Mesendoderm (in vitro differentiated cells): ENCODE results near the gene FDX2.

Experiments used
- DNase-seq: peaks from one replicate; pipeline ENCODE4 v3.0.0; 2013
- H2AK5ac ChIP-seq: 2 replicates; pipeline ENCODE4 v1.6.1; 2013; ENCODE audit warnings: low read length, inconsistent platforms
- H2BK120ac ChIP-seq: 2 replicates; pipeline ENCODE4 v1.6.1; 2013; ENCODE audit warnings: low read depth, mild to moderate bottlenecking, low read length, moderate library complexity, mixed read lengths
- H2BK15ac ChIP-seq: replicated peaks from 2 replicates; pipeline ENCODE4 v1.6.1; 2013; ENCODE audit warnings: low read depth, mild to moderate bottlenecking, moderate library complexity
- H2BK5ac ChIP-seq: 2 replicates; pipeline ENCODE4 v1.6.1; 2013; ENCODE audit warnings: low read length, inconsistent platforms
- H3K18ac ChIP-seq: 2 replicates; pipeline ENCODE4 v1.6.1; 2013; ENCODE audit warnings: mild to moderate bottlenecking, low read length, mixed read lengths
- H3K23ac ChIP-seq: one replicate; pipeline ENCODE4 v1.6.1; 2013; ENCODE audit warnings: low read length
- H3K27ac ChIP-seq: 2 replicates; pipeline ENCODE4 v1.5.1; 2013; ENCODE audit warnings: low read depth, mild to moderate bottlenecking, inconsistent platforms, low read length, moderate library complexity
- H3K27me3 ChIP-seq: 2 replicates; pipeline ENCODE4 v1.6.1; 2013; ENCODE audit warnings: low read length, control low read depth, mild to moderate bottlenecking, inconsistent platforms; ENCODE audit not compliant: insufficient read depth, poor library complexity
- H3K36me3 ChIP-seq: 2 replicates; pipeline ENCODE4 v1.6.1; 2013; ENCODE audit warnings: low read length, inconsistent platforms; ENCODE audit not compliant: control insufficient read depth, insufficient read depth
- H3K4ac ChIP-seq: one replicate; pipeline ENCODE4 v1.6.1; 2013; ENCODE audit warnings: low read depth, mild to moderate bottlenecking, low read length, moderate library complexity
- H3K4me1 ChIP-seq: 2 replicates; pipeline ENCODE4 v1.6.1; 2013; ENCODE audit warnings: low read depth, low read length, inconsistent platforms; ENCODE audit not compliant: control insufficient read depth
- H3K4me2 ChIP-seq: 2 replicates; pipeline ENCODE4 v1.6.1; 2013; ENCODE audit warnings: low read length
- H3K4me3 ChIP-seq: 2 replicates; pipeline ENCODE4 v1.5.1; 2013; ENCODE audit warnings: mild to moderate bottlenecking, low read length
- H3K56ac ChIP-seq: one replicate; pipeline ENCODE4 v1.6.1; 2013; ENCODE audit warnings: low read length
- H3K79me1 ChIP-seq: 2 replicates; pipeline ENCODE4 v1.6.1; 2013; ENCODE audit warnings: low read length, inconsistent platforms
- H3K79me2 ChIP-seq: 2 replicates; pipeline ENCODE4 v1.6.1; 2013; ENCODE audit warnings: mild to moderate bottlenecking, low read length; ENCODE audit not compliant: control insufficient read depth, insufficient read depth
- H3K9ac ChIP-seq: 2 replicates; pipeline ENCODE4 v1.6.1; 2013; ENCODE audit warnings: low read length, inconsistent platforms
- H4K5ac ChIP-seq: one replicate; pipeline ENCODE4 v1.6.1; 2013; ENCODE audit warnings: low read length
- H4K8ac ChIP-seq: one replicate; pipeline ENCODE4 v1.6.1; 2013; ENCODE audit warnings: low read depth, mild to moderate bottlenecking, control low read depth, low read length, moderate library complexity
- WGBS: extraction: QIAGEN DNeasy Blood & Tissue Kit; methylation state at CpG from one replicate; pipeline ENCODE4 v1.1.7; 2013; ENCODE audit warnings: low lambda C conversion rate, missing lambda C conversion rate; ENCODE audit not compliant: insufficient coverage; ENCODE audit errors: extremely low coverage; 5-methylcytosine and 5-hydroxymethylcytosine counted together

The FDX2 gene

DNA sequence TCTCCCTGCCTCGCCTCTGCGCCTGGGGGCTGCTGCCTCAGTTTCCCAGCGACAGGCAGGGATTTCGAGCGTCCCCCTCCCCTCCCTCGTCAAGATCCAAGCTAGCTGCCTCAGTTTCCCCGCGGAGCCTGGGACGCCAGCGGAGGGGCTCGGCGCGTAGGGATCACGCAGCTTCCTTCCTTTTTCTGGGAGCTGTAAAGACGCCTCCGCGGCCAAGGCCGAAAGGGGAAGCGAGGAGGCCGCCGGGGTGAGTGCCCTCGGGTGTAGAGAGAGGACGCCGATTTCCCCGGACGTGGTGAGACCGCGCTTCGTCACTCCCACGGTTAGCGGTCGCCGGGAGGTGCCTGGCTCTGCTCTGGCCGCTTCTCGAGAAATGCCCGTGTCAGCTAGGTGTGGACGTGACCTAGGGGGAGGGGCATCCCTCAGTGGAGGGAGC lies 45.6 kb downstream of the FDX2 start:
- H3K56ac ChIP-seq = peak overlapping the region; percentile 65
- H3K18ac ChIP-seq = no peak overlapping the region
- no peaks in the 10 kb centered on the region for H3K79me1 ChIP-seq
- H3K4me2 ChIP-seq = peak overlapping the region; percentile 37
- no CpG with 5 or more reads among the region's 37 CpGs for WGBS
- peak overlapping the region; percentile 28 for H3K9ac ChIP-seq
- H3K4ac ChIP-seq = no peak overlapping the region
- H3K27me3 ChIP-seq = peaks cover 6% of the 10 kb centered on the region
- H3K4me3 ChIP-seq = no peak overlapping the region
- H2BK120ac ChIP-seq = no peak overlapping the region
- no peak overlapping the region for H4K8ac ChIP-seq
- no peak for DNase-seq
- no peak overlapping the region for H3K23ac ChIP-seq
- no peaks in the 10 kb centered on the region for H3K79me2 ChIP-seq
- H3K27ac ChIP-seq = no peak overlapping the region
- no peaks in the 10 kb centered on the region for H3K36me3 ChIP-seq
- H4K5ac ChIP-seq = no peak overlapping the region
- H3K4me1 ChIP-seq = no peaks in the 10 kb centered on the region
- no peak overlapping the region for H2BK5ac ChIP-seq
- H2BK15ac ChIP-seq = no peak overlapping the region
- H2AK5ac ChIP-seq = no peak overlapping the region

GRCh38 chr19:10269333-10270179 lies 46.3 kb downstream of the FDX2 start:
- Histone ChIP-seq H3K79me1 (no peaks in the 10 kb centered on the region), H3K27me3 (peaks cover 6% of the 10 kb centered on the region)

DNA sequence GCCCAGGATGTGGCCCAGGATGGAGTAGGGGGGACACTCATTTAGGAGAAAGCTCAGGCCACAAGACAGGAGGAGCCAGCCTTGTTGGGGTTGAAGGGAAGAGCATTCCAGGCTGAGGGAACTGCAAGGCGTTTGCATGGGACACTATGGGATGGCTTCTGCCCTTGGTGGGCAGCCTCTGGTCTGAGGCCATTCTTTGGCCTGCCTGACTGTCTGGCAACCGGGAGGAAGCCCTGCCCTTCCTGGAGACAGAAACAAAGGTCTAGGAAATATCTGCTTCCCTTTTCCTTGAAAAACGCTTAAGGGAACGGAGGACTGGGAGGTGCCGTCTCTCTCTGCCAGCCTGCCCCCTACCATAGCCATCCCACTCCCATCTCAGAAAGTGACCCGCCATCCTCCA lies 47.7 kb downstream of the FDX2 start:
- Histone ChIP-seq H3K9ac (no peak overlapping the region), H3K79me2 (no peaks in the 10 kb centered on the region), H3K27ac (no peak overlapping the region), H3K56ac (no peak overlapping the region), H4K5ac (no peak overlapping the region), H3K27me3 (peaks cover 6% of the 10 kb centered on the region), H4K8ac (no peak overlapping the region), H3K4me2 (no peak overlapping the region), H3K23ac (no peak overlapping the region), H2BK15ac (no peak overlapping the region), H2BK5ac (no peak overlapping the region), H3K4me3 (no peak overlapping the region), H3K79me1 (no peaks in the 10 kb centered on the region), H3K4ac (no peak overlapping the region), H2BK120ac (no peak overlapping the region), H3K18ac (no peak overlapping the region), H3K4me1 (no peaks in the 10 kb centered on the region), H2AK5ac (no peak overlapping the region), H3K36me3 (no peaks in the 10 kb centered on the region)
- WGBS = no CpG with 5 or more reads among the region's 6 CpGs
- no peak for DNase-seq

More at GRCh38 chr19:10269333-10270179, 46.3 kb downstream of the FDX2 start:
- no peak overlapping the region for H3K23ac ChIP-seq
- H3K56ac ChIP-seq = peak overlapping the region; percentile 65
- no peak overlapping the region for H2BK120ac ChIP-seq
- no peak overlapping the region for H3K27ac ChIP-seq
- H3K79me2 ChIP-seq = no peaks in the 10 kb centered on the region
- no peak overlapping the region for H2BK15ac ChIP-seq
- H3K36me3 ChIP-seq = no peaks in the 10 kb centered on the region
- H3K9ac ChIP-seq = no peak overlapping the region
- no CpG with 5 or more reads among the region's 59 CpGs for WGBS
- H4K5ac ChIP-seq = no peak overlapping the region
- H3K4ac ChIP-seq = no peak overlapping the region
- H2AK5ac ChIP-seq = no peak overlapping the region
- peak overlapping the region; percentile 37 for H3K4me2 ChIP-seq
- no peak overlapping the region for H3K18ac ChIP-seq
- no peaks in the 10 kb centered on the region for H3K4me1 ChIP-seq
- peak; percentile 77 for DNase-seq
- no peak overlapping the region for H2BK5ac ChIP-seq
- no peak overlapping the region for H4K8ac ChIP-seq
- no peak overlapping the region for H3K4me3 ChIP-seq

GRCh38 chr19:10266706-10267105 lies 49.1 kb downstream of the FDX2 start:
- Histone ChIP-seq H3K9ac (no peak overlapping the region), H4K8ac (no peak overlapping the region), H3K4me1 (no peaks in the 10 kb centered on the region), H2BK15ac (no peak overlapping the region), H3K27me3 (peaks cover 5% of the 10 kb centered on the region), H3K23ac (no peak overlapping the region), H3K56ac (no peak overlapping the region), H2BK120ac (no peak overlapping the region), H3K4me3 (no peak overlapping the region), H3K79me2 (no peaks in the 10 kb centered on the region), H3K4ac (no peak overlapping the region), H3K79me1 (no peaks in the 10 kb centered on the region), H3K18ac (no peak overlapping the region), H3K27ac (no peak overlapping the region), H2AK5ac (no peak overlapping the region), H3K36me3 (no peaks in the 10 kb centered on the region), H2BK5ac (no peak overlapping the region), H3K4me2 (no peak overlapping the region), H4K5ac (no peak overlapping the region)
- no CpG with 5 or more reads among the region's 7 CpGs for WGBS
- DNase-seq = no peak

- Histone ChIP-seq H2BK5ac (no peak overlapping the region), H2BK120ac (no peak overlapping the region), H4K8ac (no peak overlapping the region), H2BK15ac (no peak overlapping the region), H3K56ac (no peak overlapping the region), H2AK5ac (no peak overlapping the region), H3K36me3 (no peaks in the 10 kb centered on the region), H3K4me3 (no peak overlapping the region), H3K23ac (no peak overlapping the region), H3K4ac (no peak overlapping the region), H3K9ac (no peak overlapping the region), H4K5ac (no peak overlapping the region), H3K4me1 (no peaks in the 10 kb centered on the region), H3K79me1 (no peaks in the 10 kb centered on the region), H3K27me3 (no peaks in the 10 kb centered on the region), H3K27ac (no peak overlapping the region), H3K4me2 (no peak overlapping the region), H3K18ac (no peak overlapping the region), H3K79me2 (no peaks in the 10 kb centered on the region)
- 100% methylated on average over 1 of the region's 7 CpGs for WGBS
- no peak for DNase-seq
Observed at GRCh38 chr19:10262771-10263170, 53.0 kb downstream of the FDX2 start.
